GM21786 (cell line): ENCODE measurements around the gene RAET1E.
"Not testable (repeated sequence)": the region's sequence is repeated elsewhere in the genome, so short reads cannot be mapped to it uniquely, and the experiment has no call there.

ENCODE experiments used
- ATAC-seq: cut with Tn5 transposase; IDR thresholded peaks from one replicate; pipeline ENCODE4 v1.9.1; 2021; ENCODE audit not compliant: unreplicated experiment

RAET1E gene

DNA sequence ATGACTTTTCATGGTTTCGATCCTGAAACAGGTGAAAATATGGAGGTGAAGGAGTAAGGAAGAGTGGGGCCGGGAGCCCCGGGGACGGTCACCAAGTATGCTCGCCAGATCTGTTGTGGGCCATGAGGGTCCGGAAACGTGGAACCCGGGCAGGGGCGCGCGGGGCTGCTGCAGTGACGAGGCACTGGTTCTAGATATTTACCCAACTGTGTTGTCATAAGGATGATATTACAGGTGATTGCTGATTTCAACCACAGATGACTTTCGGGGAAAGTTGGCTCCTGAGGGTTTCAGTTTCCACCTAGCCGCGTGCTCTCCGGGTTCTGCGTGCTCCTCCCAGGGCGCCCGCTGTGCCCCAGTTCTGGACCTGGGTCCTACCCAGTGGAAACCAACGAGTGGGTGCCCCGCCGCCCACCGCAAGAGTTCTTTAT lies 12.8 kb upstream of the RAET1E start:
- ATAC-seq = no peak

DNA sequence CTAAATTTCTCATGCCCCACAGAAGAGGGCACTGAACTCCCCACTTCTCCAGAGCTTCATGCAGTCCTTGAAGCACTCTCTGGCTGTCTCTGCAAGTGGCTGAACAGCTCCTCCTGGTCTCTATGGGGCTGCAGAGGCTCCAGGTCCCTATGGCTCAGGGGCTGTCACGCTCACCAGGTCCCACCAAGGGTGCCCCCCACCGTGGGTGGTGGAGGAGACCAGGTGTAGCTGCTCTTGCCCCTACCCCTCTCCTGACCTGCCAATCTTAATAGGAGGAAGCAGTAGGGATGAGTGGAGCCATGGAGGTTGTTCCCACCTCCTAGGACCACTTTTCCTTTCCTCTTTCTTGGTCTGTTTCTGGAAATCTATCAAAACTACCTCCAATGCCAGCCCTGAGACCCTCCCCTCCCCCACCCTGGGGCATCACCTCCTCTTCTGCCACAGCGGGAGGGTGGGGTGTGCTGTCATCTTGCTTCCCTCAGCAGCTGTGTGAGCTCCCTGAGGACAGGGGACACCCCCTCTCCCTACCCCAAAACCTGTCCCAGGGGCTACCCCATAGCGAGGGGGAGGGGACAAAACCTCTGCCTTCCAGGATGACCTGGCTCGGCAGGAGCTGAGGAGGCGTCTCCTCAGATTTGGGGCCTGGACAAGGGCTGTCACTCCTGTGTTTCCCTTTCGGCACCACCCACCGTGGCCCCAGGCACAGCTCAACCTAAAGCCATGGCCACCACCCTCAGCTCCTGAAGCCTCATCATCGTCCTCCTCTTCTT lies 12.0 kb upstream of the RAET1E start:
- no peak for ATAC-seq

DNA sequence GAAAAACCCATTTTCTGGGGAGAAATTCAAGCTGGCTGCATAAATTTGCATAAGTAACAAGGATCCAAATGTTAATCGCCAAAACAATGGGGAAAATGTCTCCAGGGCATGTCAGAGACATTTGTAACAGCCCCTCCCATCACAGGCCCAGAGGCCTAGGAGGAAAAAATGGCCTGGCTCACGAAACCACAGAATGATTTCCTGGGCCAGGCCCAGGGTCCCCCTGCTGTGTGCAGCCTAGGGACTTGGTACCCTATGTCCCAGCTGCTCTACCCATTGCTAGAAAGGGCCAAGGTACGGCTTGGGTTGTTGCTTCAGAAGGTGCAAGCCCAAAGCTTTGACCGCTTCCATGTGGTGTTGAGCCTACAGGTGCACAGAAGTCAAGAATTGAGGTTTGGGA lies 10.6 kb upstream of the RAET1E start:
- not testable (repeated sequence) for ATAC-seq

DNA sequence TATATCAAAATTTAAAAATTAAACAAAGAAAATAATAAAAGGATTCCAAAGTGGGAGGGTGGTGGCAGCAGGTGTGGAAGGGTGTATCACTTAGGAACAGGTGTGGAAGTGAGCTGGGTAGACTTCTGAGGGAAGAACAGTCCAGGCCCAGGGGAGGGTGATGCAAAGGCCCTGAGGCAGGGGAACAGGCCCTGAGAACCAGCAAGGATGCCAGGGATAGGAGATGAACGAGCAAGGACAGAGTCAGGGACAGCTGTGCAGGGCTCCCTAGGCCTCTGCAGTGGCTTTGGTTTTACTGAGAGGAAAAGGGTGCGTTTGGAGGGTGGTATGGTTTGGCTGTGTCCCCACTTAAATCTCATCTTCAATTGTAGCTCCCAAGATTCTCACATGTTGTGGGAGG lies 9.4 kb upstream of the RAET1E start:
- no peak for ATAC-seq

DNA sequence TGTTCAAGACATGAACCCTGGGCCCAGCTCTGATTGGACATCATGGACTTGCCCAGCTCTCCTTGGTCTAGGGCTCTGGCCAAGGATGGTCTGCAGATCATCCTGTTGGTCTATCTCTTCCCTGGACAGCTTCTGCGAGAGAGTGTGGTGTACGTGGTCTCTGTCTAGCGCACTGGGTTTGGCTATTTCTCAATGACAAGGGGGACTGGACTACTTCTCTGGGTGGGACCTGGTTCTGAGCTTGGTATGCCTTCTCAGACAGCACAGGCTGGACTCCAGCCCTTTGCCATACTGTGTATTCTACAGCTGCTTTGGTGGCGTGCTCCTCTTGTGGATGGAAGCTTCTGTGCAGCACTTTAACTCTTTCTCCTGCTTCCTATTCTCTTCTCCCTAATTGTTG lies 8.5 kb upstream of the RAET1E start:
- ATAC-seq = no peak

DNA sequence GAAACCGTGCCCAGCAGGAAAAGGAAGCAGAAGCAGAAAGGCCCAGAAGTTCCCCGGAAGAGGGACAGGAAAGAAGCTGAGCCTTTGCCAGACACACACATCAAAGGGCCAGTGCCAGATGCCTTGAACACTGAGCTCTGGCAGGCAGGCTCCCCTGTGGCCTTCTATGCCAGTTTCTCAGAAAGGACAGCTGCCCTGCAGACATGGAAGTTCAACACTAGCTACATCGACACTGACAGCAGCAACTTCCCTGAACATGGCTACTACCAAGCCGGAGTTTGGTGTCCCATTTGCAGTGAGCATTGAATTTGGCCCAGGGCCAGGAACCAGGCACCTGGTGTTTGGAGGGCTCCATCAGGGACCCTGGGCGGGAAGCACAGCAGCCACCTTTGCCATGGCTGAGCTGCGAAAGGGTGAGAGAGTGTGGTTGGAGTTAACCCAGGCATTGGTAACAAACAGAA lies 8.0 kb upstream of the RAET1E start:
- no peak for ATAC-seq

DNA sequence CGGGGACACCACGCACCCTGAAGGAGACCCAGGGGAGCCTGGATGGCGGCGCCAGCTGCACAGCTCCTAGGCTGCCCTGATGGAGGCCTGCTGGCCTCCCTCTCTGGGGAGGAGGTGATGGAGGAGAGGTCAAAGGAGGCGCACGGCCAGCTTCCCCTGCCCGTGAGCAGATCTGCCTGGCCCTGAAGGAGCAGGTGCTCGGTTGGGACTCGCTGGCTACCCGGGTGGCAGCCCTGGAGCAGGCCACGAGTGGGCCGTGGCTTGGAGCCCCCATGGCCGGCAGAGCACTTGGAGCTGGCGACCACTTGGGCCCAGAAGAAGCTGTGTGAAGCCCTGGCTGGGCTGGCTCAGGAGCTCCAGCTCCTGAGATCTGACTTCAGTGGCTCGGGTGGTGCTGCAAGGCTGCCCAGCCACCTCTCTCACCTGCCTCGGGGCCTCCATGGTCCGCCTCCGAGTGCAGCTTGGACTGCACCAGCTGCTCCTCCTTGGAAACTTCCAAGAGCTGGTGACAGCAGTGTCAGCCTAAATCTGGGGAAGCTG lies 7.5 kb upstream of the RAET1E start:
- no peak for ATAC-seq

DNA sequence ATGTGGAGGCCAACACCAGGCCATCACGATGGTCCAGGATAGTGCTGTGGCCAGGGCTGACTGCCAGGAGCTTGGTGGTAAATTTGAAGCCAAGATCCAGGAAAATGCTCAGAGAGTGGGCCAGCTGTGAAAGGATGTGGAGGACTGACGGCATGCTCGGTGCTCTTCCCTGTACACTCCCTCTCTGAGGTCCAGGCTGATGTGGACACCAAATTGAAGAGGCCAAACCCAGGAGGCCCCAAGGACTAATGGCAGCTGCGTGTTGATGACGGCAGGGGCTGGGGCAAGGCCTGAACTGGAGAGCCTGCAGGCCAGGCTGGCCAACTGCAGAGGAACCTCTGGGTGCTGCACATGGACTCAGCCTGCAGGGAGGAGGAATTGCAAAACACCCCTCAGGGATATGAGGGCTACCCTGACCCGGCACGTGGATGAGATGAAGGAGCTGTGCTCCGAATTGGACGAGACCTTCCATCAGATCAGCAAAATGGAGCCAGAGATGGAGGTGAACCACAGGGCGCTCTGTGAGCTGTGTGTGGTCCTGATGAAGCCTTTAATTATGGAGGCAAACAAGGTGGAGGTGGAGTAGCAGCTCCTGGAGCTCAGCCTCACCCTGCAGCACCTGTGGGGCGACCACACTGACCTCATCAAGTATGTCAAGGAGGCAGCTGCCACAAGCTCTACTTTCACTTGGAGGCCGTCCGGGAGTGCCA lies 6.9 kb upstream of the RAET1E start:
- ATAC-seq = no peak

DNA sequence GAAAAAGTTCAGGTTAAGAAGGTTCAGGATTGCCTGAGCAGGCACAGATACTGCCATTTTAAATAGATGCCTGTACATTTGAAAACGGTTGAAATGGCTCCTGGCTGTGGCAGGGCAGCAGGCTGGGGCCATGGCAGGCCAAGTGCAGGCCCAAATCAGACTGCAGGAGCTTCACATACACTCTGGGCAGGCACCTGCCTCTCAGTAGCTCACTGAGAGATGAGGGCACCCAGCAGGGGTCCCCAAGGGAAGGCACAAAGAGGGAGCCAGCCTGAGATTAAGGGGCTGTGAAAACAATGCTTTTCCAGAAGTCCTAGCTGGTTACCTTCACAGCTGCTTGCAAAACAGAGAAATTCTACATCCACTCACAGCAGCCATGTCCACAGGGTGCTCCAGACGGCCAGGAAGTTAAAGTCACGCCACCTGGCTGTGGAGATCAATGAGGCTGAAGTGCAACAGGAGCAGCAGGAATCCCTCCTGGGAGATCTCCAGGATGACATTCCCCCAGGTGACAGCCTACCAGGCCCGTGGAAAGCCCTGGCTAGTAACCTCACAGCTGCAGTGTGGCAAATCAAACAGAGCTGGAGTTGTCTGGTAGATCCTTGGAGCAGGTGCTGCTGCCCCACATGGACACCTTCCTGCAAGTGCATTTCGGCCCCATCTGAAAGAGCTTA lies 6.2 kb upstream of the RAET1E start:
- ATAC-seq = no peak

DNA sequence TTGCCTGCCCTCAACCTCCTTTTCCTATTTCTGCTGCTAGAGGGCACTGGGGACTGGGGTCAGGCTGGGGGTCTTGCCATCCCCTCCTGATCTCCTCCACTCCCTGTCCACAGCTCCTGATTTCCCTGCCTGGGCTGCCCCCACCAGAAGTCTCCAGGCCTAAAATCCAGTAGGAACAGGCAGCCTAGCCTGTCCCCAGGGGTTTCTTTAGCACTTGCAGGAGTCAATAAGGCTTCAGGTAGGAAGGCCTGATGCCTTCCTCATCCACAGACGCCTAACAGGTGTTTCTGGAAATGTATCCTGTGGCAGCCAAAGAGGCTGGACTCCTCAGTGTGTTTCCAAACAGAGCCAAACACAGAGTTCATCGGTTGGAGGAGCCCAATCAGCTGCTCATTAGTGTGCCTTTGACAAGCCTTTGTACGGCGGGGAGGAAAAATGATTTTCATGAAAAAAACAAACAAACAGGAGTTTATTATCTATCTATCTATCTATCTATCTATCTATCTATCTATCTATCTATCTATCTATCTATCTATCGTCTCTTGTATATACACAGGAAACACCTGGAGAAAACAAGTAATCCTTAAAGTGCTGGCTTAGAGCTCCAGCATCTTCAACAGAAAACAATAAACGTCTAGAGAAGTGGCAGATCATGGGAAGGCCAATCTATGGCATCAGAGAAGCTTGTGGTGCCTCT lies 3.7 kb upstream of the RAET1E start:
- ATAC-seq = no peak

DNA sequence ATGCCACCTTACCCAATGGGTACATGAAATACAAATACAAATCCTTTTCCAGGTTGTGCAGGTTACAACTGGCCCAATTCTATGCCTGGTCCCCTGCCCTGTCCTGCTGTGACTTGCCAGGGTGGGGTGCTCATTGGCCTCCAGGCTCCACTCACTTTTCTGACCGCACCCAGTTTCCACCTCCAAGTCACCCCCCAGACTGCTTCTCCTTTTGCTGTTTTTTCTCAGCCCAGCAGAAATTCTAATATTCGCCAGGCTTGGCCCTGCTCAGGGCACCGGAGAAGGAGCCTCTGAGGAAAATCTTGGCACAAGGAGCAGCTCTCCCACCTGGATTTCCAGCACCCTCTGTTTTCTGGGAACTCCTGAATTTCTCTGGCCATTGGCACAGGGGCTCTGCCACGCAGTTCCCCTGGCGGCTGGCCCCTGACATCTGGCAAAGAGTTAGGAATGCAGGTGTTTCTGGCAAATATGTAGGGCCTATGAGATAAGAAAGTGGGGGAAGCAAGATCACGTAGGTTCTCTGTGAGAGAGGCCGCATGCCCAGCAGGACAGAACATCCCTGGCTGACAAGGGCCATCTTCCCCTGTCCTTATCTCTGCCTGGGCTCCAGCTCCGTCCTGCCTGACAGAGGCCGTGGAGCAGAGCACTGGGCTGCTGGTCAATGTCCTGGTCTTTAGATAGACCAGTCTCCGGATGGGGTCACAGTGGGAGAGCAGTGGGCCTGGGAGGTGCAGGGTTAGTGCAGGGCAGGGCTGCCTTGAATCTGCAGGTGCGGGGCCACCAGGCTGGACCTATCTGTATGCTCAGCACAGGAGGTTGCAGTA lies 2.9 kb upstream of the RAET1E start:
- no peak for ATAC-seq

DNA sequence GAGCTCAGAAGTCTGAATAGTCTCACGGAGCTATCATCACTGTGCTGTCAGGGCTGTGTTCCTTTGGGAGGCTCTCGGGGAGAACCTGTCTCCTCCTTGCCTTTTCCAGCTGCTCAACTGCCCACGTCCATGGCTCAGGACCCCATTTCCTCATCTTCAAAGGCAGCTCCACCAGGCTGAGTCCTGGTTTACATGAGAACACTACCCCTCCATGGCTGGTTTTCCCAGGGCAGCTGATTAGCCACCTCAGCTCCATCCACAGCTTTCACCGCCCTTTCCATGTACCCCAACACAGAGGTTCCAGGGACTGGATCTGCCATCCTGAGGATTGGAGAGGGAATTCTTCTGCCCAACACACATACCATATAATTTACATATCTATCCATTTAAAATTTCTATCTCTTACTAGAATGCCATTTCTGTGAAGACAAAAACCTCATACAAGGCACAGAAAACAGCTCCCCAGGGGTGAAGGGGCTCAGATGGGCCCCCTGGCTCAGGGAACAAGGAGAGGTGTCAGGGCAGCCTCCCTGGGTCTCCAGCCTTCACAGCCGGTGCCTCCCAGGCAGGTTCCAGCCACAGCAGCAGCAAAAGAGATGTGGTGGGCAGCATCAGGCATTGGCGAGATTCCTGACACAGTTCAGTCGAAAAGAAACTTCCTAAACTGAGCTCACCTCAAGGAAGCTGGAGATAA lies 2.2 kb upstream of the RAET1E start:
- no peak for ATAC-seq

DNA sequence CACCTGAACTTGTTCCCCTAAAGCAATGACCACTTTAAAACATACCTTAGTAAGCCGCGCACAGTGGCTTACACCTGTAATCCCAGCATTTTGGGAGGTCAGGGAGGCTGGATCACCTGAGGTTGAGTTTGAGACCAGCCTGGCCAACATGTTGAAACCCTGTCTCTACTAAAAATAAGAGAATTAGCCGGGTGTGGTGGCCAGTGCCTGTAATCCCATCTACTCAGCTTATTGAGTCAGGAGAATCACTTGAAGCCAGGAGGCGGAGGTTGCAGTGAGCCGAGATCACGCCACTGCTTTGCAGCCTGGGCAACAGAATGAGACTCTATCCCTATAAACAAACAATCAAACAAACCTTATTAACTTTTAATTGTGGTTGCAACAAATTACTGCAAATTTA lies 1.6 kb upstream of the RAET1E start:
- ATAC-seq = no peak

DNA sequence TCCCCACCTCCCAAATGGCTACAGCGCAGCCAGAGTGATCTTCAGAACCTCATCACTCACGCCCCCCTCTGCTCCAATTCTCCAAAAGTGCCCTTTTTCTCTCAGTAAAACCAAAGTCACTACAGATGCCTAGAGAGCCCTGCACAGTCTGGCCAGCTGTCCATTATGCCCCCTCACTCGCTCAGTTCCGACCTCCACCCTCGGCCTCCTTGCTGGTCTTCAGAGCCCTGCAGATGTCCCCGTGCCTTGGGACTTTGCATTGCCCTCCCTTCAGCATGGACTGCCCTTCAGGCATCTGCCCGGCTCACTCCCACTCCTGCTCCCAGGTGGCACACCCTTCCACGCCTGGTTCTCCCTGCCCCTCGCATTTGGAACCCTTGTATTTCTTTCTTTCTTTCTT lies 1.1 kb upstream of the RAET1E start:
- ATAC-seq = no peak

DNA sequence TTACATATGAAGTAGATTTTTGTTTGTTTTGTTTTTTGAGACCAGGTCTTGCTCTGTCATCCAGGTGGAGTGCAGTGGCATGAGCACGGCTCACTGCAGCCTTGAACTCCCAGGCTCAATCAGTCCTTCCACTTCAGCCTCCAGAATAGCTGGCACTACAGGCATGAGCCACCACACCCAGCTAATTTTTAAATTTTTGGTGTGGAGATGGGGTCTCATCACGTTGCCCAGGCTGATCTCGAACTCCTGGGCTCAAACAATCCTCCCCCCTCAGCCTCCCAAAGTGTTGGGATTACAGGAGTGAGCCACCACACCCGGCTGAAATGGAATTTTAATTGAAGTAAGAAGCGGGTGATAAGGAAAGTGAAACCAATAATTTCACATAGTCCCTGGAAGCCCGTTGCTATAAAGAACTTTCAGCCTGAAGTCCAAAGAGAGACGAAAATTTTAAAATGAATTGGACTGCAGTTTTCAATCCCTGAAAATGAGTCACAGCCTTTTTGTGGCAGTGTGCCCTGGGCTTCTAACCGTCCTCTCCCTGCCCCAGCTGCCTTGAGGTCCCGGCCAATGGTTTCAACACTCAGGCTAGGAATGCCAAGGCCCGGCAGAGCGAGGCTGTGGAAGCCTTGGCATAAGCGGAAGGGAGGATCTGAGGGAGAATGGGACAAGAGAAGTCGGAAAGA lies 757 bp downstream of the RAET1E start:
- no peak for ATAC-seq

DNA sequence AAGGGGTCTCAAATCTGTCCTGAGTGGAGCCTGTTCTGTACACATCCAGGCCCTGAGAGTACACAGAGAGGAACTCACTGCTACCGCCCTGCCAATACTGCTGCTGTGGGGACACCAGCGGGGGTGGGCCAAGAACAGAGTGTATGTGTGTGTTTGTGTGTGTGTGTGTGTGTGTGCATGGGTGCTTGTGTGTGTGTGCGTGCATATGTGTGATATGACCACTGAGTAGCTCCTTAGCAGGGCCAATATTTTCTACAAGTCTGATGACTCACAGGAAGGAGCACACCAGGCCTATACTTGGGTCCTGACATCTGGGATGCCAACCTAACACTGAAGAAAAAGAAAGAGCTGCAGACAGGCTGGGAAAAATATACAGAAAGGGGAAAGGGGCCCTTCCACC lies 1.4 kb downstream of the RAET1E start:
- ATAC-seq = no peak

DNA sequence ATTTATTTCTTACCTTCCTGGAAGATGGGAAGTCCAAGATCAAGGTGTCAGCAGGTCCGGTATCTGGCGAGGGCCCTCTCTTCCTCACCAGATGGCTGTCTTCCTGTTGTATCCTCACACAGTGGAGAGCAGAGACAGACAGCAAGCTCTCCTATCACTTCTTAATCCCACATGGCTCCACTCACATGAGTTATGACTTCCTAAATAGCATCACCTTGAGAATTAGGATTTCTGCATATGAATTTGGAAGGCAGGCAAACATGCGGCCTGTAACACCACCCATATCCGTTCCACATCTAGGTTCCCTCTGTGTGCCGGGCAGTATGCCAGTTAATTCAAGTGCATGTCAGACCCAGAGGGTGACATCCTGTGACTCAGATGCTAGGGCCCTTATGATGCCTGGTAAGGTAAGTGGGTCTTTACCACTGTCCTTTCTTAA lies 2.1 kb downstream of the RAET1E start:
- no peak for ATAC-seq

DNA sequence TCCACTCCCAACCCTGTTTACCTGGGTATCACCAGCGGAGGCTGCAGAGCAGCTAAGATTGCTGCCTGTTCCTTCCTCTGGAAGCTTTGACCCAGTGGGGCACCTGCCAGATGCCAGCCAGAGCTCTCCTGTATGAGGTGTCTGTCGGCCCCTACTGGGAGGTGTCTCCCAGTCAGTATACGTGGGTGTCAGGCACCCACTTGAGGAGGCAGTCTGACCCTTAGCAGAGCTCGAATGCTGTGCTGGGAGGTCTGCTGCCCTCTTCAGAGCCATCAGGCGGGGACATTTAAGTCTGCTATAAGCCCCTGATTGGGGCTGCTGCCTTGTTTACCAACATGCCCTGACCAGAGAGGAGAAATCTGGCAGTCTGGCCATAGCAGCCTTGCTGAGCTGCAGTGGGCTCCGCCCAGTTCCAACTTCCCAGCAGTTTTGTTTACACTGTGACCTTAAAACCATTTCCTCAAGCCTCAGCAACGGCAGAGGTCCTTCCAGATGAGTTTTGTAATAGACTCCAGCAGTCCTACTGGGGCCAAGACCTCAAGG lies 2.8 kb downstream of the RAET1E start:
- no peak for ATAC-seq

DNA sequence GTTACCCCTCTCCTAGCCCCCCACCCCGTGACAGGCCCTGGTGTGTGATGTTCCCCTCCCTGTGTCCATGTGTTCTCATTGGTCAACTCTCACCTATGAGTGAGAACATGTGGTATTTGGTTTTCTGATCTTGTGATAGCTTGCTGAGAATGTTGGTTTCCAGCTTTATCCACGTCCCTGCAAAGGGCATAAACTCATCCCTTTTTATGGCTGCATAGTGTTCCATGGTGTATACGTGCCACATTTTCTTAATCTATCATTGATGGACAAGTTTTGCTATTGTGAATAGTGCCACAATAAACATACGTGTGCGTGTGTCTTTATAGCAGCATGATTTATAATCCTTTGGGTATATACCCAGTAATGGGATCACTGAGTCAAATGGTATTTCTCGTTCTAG lies 6.0 kb downstream of the RAET1E start:
- ATAC-seq = not testable (repeated sequence)
